Omental fat pad (tissue), 4 donors: ENCODE data around the gene KCNJ10. TPM values are rescaled to one million over a fixed set of nuclear protein-coding genes. Genes with fewer than 3 reads are reported as not detected.

ENCODE experiments used
- ATAC-seq: fragments of 150-250 bp; one replicate; pipeline ENCODE4 v1.9.1; 2016; ENCODE audit warnings: mild to moderate bottlenecking, moderate library complexity; ENCODE audit not compliant: low FRiP score
- DNase-seq: peaks from one replicate; pipeline ENCODE4 v3.0.0-alpha.2; 2019; ENCODE audit warnings: low spot score
- CTCF ChIP-seq, 3 donors: fragments of 450-650 bp; IDR thresholded peaks; one replicate each; pipeline ENCODE4 v1.5.1; 2016 to 2017; ENCODE audit warnings: antibody characterized with exemption in 3 of 3, mild to moderate bottlenecking in 3 of 3, moderate library complexity in 2 of 3
- total RNA-seq, 4 donors: library from RNA; depleted of rRNA; stranded (reverse); fragments of >200 nt; gene quantifications; one replicate each; pipeline ENCODE4 v1.1.0, GENCODE V29; 2016

Gene KCNJ10
- total RNA-seq, 4 donors from 2014 or later: not detected

- no peak for DNase-seq
- no peak for TF ChIP-seq CTCF (IDR thresholded peaks at IDR 0.05)
- no peak for ATAC-seq
Measured at GRCh38 chr1:160094806-160095205, 24.8 kb upstream of the KCNJ10 start.

DNA sequence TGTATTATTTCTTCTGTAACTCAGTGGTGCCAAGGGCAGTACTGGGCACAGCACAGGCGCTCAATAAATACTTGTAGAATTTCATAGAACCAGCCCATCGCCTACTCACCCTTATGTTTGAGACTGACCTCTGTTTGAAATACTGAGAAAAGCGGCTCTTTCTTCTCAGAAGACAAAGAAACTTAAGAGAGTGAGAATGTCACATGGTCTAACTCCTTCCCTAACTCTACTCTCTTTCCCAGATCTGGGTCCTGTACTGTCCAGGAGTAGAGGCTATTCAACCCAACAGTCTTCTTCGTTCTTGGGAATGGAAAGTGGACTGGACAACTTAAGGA lies 24.3 kb upstream of the KCNJ10 start:
- DNase-seq: no peak
- no peak for ATAC-seq

GRCh38 chr1:160093624-160094290 lies 23.8 kb upstream of the KCNJ10 start:
- ATAC-seq (no peak), DNase-seq (no peak)
- TF ChIP-seq CTCF (IDR thresholded peaks at IDR 0.05): no peak

More for the DNA sequence above, 24.3 kb upstream of the KCNJ10 start:
- TF ChIP-seq CTCF (IDR thresholded peaks at IDR 0.05): no peak

DNA sequence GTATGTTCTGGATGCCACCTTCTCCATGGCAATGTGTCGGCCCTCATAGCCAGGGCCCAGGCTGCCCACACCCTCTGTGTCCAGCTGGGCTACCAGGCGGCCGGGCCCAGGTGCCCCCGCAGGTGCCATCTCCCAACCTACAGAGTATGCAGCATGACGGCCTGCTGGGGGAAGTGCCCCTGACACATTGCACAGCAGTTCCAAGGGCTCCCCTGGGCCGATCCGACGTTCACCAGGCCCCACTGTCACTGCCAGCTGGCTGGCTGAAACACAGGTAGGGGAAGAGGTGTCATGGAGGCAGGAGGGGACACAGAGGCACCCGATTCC lies 23.1 kb upstream of the KCNJ10 start:
- no peak for ATAC-seq
- TF ChIP-seq CTCF (IDR thresholded peaks at IDR 0.05): no peak
- no peak for DNase-seq

- no peak for ATAC-seq
- no peak for DNase-seq
- no peak for TF ChIP-seq CTCF (IDR thresholded peaks at IDR 0.05)
Measured at GRCh38 chr1:160092366-160093068, 22.6 kb upstream of the KCNJ10 start.

GRCh38 chr1:160091666-160092223 lies 21.8 kb upstream of the KCNJ10 start:
- ATAC-seq: no peak
- DNase-seq: no peak
- TF ChIP-seq CTCF (IDR thresholded peaks at IDR 0.05): no peak

DNA sequence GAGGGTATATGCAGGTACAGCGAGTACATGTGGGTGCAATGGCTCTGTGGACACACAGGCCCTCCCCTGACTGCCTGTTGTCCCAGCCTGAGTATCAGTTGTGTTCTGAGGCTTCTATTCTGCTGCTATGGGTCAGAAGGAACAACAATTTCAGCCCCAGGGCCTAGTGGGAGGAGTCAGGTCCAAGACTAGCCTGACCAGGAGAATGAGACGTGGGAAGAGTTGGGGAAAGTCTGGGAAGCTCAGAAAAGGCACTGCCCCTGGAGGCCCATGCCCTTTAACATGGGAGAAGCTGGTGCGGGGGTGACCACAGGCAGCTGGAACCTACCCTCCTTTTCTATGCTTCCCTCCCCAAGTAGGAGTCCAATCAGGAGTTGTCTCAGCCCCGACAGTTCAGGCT lies 20.8 kb upstream of the KCNJ10 start:
- ATAC-seq (no peak), DNase-seq (no peak)
- TF ChIP-seq CTCF (IDR thresholded peaks at IDR 0.05): no peak
